HEK293T (cell line): Measurements from ENCODE around the gene GAL3ST2.
"Not testable (repeated sequence)": the region's sequence is repeated elsewhere in the genome, so short reads cannot be mapped to it uniquely, and the experiment has no call there.

Source experiments
- CTCF ChIA-PET: fragments of 350-600 bp; formaldehyde crosslinking; extraction: SDS; loops from one replicate; lab custom pipeline; 2021; ENCODE audit warnings: antibody characterized with exemption, inconsistent platforms; lab: Yijun Ruan, JAX
- POLR2A ChIA-PET: fragments of 350-600 bp; formaldehyde crosslinking; extraction: SDS; loops from one replicate; lab custom pipeline; 2020; ENCODE audit warnings: antibody characterized with exemption, inconsistent platforms; lab: Yijun Ruan, JAX
- DNase-seq: peaks from one replicate; pipeline ENCODE4 v3.0.0; 2012; ENCODE audit warnings: mixed read lengths; ENCODE audit errors: extremely low spot score
- ARNT ChIP-seq: fragments of 450-650 bp; IDR thresholded peaks from 2 replicates; pipeline ENCODE4 v1.6.1; 2017; ENCODE audit warnings: mild to moderate bottlenecking
- BHLHE40 ChIP-seq: fragments of 450-650 bp; IDR thresholded peaks from 2 replicates; pipeline ENCODE4 v1.6.1; 2016; ENCODE audit warnings: mild to moderate bottlenecking, moderate library complexity, borderline replicate concordance
- CTBP1 ChIP-seq: fragments of 450-650 bp; IDR thresholded peaks from 2 replicates; pipeline ENCODE4 v1.6.1; 2016; ENCODE audit warnings: borderline replicate concordance
- ELF4 ChIP-seq: fragments of 450-650 bp; IDR thresholded peaks from 2 replicates; pipeline ENCODE4 v1.6.1; 2017; ENCODE audit warnings: antibody characterized with exemption
- FOXA1 ChIP-seq: fragments of 450-650 bp; IDR thresholded peaks from 2 replicates; pipeline ENCODE4 v1.6.1; 2016; ENCODE audit warnings: mild to moderate bottlenecking
- FOXK2 ChIP-seq: fragments of 450-650 bp; IDR thresholded peaks from 2 replicates; pipeline ENCODE4 v1.6.1; 2016; ENCODE audit warnings: mild to moderate bottlenecking
- FOXM1 ChIP-seq: fragments of 450-650 bp; IDR thresholded peaks from 2 replicates; pipeline ENCODE4 v1.6.1; 2017; ENCODE audit warnings: mild to moderate bottlenecking, borderline replicate concordance
- HDGF ChIP-seq: fragments of 450-650 bp; IDR thresholded peaks from 2 replicates; pipeline ENCODE4 v1.6.1; 2017; ENCODE audit warnings: antibody characterized with exemption, borderline replicate concordance
- L3MBTL2 ChIP-seq: fragments of 450-650 bp; conservative IDR thresholded peaks from 2 replicates; pipeline ENCODE4 v1.6.1; 2016; ENCODE audit warnings: mild to moderate bottlenecking
- NFRKB ChIP-seq: fragments of 450-650 bp; IDR thresholded peaks from 2 replicates; pipeline ENCODE4 v1.6.1; 2016; ENCODE audit warnings: mild to moderate bottlenecking, moderate library complexity
- SP1 ChIP-seq: fragments of 450-650 bp; IDR thresholded peaks from 2 replicates; pipeline ENCODE4 v1.6.1; 2017
- SUZ12 ChIP-seq: fragments of 450-650 bp; IDR thresholded peaks from 2 replicates; pipeline ENCODE4 v1.6.1; 2016; ENCODE audit warnings: mild to moderate bottlenecking
- TARDBP ChIP-seq: fragments of 450-650 bp; IDR thresholded peaks from 2 replicates; pipeline ENCODE4 v1.6.1; 2016
- ZNF384 ChIP-seq: fragments of 450-650 bp; IDR thresholded peaks from 2 replicates; pipeline ENCODE4 v1.6.1; 2016
- TF ChIP-seq, protein P1 (sequence below): fragments of 450-650 bp; IDR thresholded peaks from 2 replicates; pipeline ENCODE4 v1.6.1; 2016

Gene GAL3ST2

DNA sequence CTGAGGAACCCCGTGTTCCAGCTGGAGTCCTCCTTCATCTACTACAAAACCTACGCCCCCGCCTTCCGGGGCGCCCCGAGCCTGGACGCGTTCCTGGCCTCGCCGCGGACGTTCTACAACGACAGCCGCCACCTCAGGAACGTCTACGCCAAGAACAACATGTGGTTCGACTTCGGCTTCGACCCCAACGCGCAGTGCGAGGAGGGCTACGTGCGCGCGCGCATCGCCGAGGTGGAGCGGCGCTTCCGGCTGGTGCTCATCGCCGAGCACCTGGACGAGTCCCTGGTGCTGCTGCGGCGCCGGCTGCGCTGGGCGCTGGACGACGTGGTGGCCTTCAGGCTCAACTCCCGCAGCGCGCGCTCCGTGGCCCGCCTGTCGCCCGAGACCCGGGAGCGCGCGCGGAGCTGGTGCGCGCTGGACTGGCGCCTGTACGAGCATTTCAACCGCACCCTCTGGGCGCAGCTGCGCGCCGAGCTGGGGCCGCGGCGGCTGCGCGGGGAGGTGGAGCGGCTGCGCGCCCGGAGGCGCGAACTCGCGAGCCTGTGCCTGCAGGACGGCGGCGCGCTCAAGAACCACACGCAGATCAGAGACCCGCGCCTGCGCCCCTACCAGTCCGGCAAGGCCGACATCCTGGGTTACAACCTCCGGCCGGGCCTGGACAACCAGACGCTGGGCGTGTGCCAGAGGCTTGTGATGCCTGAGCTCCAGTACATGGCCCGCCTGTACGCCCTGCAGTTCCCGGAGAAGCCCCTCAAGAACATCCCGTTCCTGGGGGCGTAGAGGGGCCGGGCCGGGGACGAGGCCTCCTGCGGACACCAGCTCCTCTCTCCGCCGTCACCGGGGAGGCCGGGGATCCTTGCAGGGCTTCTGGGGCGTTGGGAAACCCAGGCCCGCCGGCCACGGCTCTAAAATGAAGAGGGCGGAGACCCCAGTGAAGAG, 27.0 kb downstream of the GAL3ST2 start:
- DNase-seq = no peak
- POLR2A ChIA-PET = no interaction called here
- CTCF ChIA-PET = no interaction called here
- TF ChIP-seq, protein P1, sequence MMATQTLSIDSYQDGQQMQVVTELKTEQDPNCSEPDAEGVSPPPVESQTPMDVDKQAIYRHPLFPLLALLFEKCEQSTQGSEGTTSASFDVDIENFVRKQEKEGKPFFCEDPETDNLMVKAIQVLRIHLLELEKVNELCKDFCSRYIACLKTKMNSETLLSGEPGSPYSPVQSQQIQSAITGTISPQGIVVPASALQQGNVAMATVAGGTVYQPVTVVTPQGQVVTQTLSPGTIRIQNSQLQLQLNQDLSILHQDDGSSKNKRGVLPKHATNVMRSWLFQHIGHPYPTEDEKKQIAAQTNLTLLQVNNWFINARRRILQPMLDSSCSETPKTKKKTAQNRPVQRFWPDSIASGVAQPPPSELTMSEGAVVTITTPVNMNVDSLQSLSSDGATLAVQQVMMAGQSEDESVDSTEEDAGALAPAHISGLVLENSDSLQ = no peak
- TF ChIP-seq NFRKB = no peak
- TF ChIP-seq HDGF = no peak
- TF ChIP-seq TARDBP = no peak

GRCh38 chr2:241804326-241805229, 28.0 kb downstream of the GAL3ST2 start:
- no peak for DNase-seq
- TF ChIP-seq FOXM1 = no peak
- no peak for TF ChIP-seq TARDBP
- TF ChIP-seq HDGF = no peak
- TF ChIP-seq ELF4 = no peak
- CTCF ChIA-PET = no interaction called here
- POLR2A ChIA-PET = no interaction called here

DNA sequence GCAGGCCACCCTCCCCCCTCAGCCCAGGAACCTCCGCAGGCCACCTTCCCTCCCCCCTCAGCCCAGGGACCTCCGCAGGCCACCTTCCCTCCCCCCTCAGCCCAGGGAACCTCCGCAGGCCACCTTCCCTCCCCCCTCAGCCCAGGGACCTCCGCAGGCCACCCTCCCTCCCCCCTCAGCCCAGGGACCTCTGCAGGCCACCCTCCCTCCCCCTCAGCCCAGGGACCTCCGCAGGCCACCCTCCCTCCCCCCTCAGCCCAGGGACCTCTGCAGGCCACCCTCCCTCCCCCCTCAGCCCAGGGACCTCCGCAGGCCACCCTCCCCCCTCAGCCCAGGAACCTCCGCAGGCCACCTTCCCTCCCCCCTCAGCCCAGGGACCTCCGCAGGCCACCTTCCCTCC, 29.6 kb downstream of the GAL3ST2 start:
- CTCF ChIA-PET, POLR2A ChIA-PET, DNase-seq: not testable (repeated sequence)

- ChIA-PET CTCF (no interaction called here), POLR2A (no interaction called here)
- TF ChIP-seq FOXM1 = no peak
- no peak for TF ChIP-seq L3MBTL2
- no peak for TF ChIP-seq TARDBP
- TF ChIP-seq SUZ12 = no peak
- no peak for TF ChIP-seq FOXK2
- TF ChIP-seq ELF4 = no peak
- no peak for TF ChIP-seq ARNT
- TF ChIP-seq NFRKB = no peak
- TF ChIP-seq CTBP1 = no peak
- TF ChIP-seq, protein P1 = no peak
- no peak for TF ChIP-seq HDGF
- no peak for TF ChIP-seq SP1
- TF ChIP-seq FOXA1 = no peak
- no peak for TF ChIP-seq BHLHE40
- DNase-seq = no peak
These were observed 31.6 kb downstream of the GAL3ST2 start for GRCh38 chr2:241808051-241808720.

GRCh38 chr2:241808721-241809382, 32.2 kb downstream of the GAL3ST2 start, which contains the start of gene NEU4:
TSS of gene NEU4 (plus strand) at chr2:241809193. CDS start at chr2:241814485, 5,292 bp downstream.
- DNase-seq = no peak
- ChIA-PET CTCF (no interaction called here), POLR2A (no interaction called here)
- TF ChIP-seq ELF4 (no peak), L3MBTL2 (no peak), TARDBP (no peak), FOXK2 (no peak), ZNF384 (no peak), FOXA1 (no peak), HDGF (no peak), CTBP1 (no peak), SP1 (no peak), ARNT (no peak), FOXM1 (no peak), SUZ12 (no peak)
- TF ChIP-seq, protein P1 = no peak
